Mesendoderm (in vitro differentiated cells): ENCODE measurements around the gene GPSM1. TPM values are rescaled to one million over a fixed set of nuclear protein-coding genes. Genes with fewer than 3 reads are reported as not detected.

ENCODE experiments used
- DNase-seq: peaks from one replicate; pipeline ENCODE4 v3.0.0; 2013
- H2AK5ac ChIP-seq: 2 replicates; pipeline ENCODE4 v1.6.1; 2013; ENCODE audit warnings: low read length, inconsistent platforms
- H2BK120ac ChIP-seq: 2 replicates; pipeline ENCODE4 v1.6.1; 2013; ENCODE audit warnings: low read depth, mild to moderate bottlenecking, low read length, moderate library complexity, mixed read lengths
- H2BK15ac ChIP-seq: replicated peaks from 2 replicates; pipeline ENCODE4 v1.6.1; 2013; ENCODE audit warnings: low read depth, mild to moderate bottlenecking, moderate library complexity
- H2BK5ac ChIP-seq: 2 replicates; pipeline ENCODE4 v1.6.1; 2013; ENCODE audit warnings: low read length, inconsistent platforms
- H3K18ac ChIP-seq: 2 replicates; pipeline ENCODE4 v1.6.1; 2013; ENCODE audit warnings: mild to moderate bottlenecking, low read length, mixed read lengths
- H3K23ac ChIP-seq: one replicate; pipeline ENCODE4 v1.6.1; 2013; ENCODE audit warnings: low read length
- H3K27ac ChIP-seq: 2 replicates; pipeline ENCODE4 v1.5.1; 2013; ENCODE audit warnings: low read depth, mild to moderate bottlenecking, inconsistent platforms, low read length, moderate library complexity
- H3K27me3 ChIP-seq: 2 replicates; pipeline ENCODE4 v1.6.1; 2013; ENCODE audit warnings: low read length, control low read depth, mild to moderate bottlenecking, inconsistent platforms; ENCODE audit not compliant: insufficient read depth, poor library complexity
- H3K36me3 ChIP-seq: 2 replicates; pipeline ENCODE4 v1.6.1; 2013; ENCODE audit warnings: low read length, inconsistent platforms; ENCODE audit not compliant: control insufficient read depth, insufficient read depth
- H3K4ac ChIP-seq: one replicate; pipeline ENCODE4 v1.6.1; 2013; ENCODE audit warnings: low read depth, mild to moderate bottlenecking, low read length, moderate library complexity
- H3K4me1 ChIP-seq: 2 replicates; pipeline ENCODE4 v1.6.1; 2013; ENCODE audit warnings: low read depth, low read length, inconsistent platforms; ENCODE audit not compliant: control insufficient read depth
- H3K4me2 ChIP-seq: 2 replicates; pipeline ENCODE4 v1.6.1; 2013; ENCODE audit warnings: low read length
- H3K4me3 ChIP-seq: 2 replicates; pipeline ENCODE4 v1.5.1; 2013; ENCODE audit warnings: mild to moderate bottlenecking, low read length
- H3K56ac ChIP-seq: one replicate; pipeline ENCODE4 v1.6.1; 2013; ENCODE audit warnings: low read length
- H3K79me1 ChIP-seq: 2 replicates; pipeline ENCODE4 v1.6.1; 2013; ENCODE audit warnings: low read length, inconsistent platforms
- H3K79me2 ChIP-seq: 2 replicates; pipeline ENCODE4 v1.6.1; 2013; ENCODE audit warnings: mild to moderate bottlenecking, low read length; ENCODE audit not compliant: control insufficient read depth, insufficient read depth
- H3K9ac ChIP-seq: 2 replicates; pipeline ENCODE4 v1.6.1; 2013; ENCODE audit warnings: low read length, inconsistent platforms
- H4K5ac ChIP-seq: one replicate; pipeline ENCODE4 v1.6.1; 2013; ENCODE audit warnings: low read length
- H4K8ac ChIP-seq: one replicate; pipeline ENCODE4 v1.6.1; 2013; ENCODE audit warnings: low read depth, mild to moderate bottlenecking, control low read depth, low read length, moderate library complexity
- WGBS: extraction: QIAGEN DNeasy Blood & Tissue Kit; methylation state at CpG from one replicate; pipeline ENCODE4 v1.1.7; 2013; ENCODE audit warnings: low lambda C conversion rate, missing lambda C conversion rate; ENCODE audit not compliant: insufficient coverage; ENCODE audit errors: extremely low coverage; 5-methylcytosine and 5-hydroxymethylcytosine counted together
- polyA plus RNA-seq, 2 experiments: library from polyadenylated mRNA; stranded (reverse); fragments of 200-250 nt; gene quantifications; one replicate each; pipeline ENCODE4 v1.2.3, GENCODE V29; 2013

GPSM1 gene
- polyA plus RNA-seq (2013, experiment 1 of 2) = 8.2 TPM
- polyA plus RNA-seq (2013, experiment 2 of 2) = 8.6 TPM

DNA sequence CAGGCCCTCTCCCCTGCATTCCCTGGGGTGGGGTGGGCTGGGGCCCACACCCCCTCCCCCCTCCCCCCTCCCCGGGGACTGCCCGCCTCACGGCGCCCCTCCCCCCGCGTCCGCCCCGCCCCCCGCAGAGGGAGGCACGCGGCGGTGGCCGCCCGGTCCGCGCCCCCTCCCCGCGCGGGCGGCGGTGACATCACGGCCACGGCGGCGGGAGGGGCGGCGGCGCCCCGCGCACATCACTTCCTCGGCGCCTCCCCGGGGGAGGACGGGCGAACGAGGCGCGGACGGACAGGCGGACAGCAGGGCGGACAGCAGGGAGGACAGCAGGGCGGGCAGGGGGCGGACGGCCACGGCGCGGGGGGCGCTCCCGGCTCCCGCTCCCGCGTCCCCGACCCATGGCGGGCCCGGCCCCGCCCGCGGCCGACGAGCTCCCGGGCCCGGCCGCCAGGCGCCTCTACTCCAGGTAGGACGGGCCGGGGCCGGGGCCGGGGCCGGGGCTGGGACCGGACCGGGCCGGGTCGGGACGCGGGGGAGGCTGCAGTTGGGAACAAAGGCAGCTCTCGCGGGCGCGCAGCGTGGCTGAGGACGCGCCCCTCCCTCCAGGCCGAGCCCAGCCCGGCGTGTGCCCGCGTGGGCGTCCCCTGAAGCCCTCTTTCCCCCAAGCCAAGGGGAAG is at the start of gene GPSM1:
Gene GPSM1, plus strand, starts transcription at position 236 of the 671 bp plus-strand sequence. Its CDS starts 157 bp downstream, at position 393.
- peak within 1 kb of the TSS; percentile 53 for H3K4me3 ChIP-seq
- H3K79me1 ChIP-seq = no peaks in the 10 kb centered on the region
- no peak within 1 kb of the TSS for H2BK5ac ChIP-seq
- H3K4ac ChIP-seq = peak within 1 kb of the TSS; percentile 66
- peak within 1 kb of the TSS; percentile 45 for H3K23ac ChIP-seq
- peaks cover 2% of the 10 kb centered on the region for H3K79me2 ChIP-seq
- peak within 1 kb of the TSS; percentile 51 for H3K18ac ChIP-seq
- no peaks in the 10 kb centered on the region for H3K27me3 ChIP-seq
- peak within 1 kb of the TSS; percentile 15 for H4K8ac ChIP-seq
- H2BK120ac ChIP-seq = no peak within 1 kb of the TSS
- peaks cover 5% of the 10 kb centered on the region for H3K4me1 ChIP-seq
- peak within 1 kb of the TSS; percentile 91 for H3K56ac ChIP-seq
- H3K36me3 ChIP-seq = no peaks in the 10 kb centered on the region
- H2AK5ac ChIP-seq = peak within 1 kb of the TSS; percentile 93
- peak within 1 kb of the TSS; percentile 15 for H3K27ac ChIP-seq
- no peak for DNase-seq
- peak within 1 kb of the TSS; percentile 75 for H3K9ac ChIP-seq
- no CpG with 5 or more reads among the region's 88 CpGs for WGBS
- H4K5ac ChIP-seq = peak within 1 kb of the TSS; percentile 47
- peak within 1 kb of the TSS; percentile 50 for H3K4me2 ChIP-seq
- H2BK15ac ChIP-seq = no peak within 1 kb of the TSS

DNA sequence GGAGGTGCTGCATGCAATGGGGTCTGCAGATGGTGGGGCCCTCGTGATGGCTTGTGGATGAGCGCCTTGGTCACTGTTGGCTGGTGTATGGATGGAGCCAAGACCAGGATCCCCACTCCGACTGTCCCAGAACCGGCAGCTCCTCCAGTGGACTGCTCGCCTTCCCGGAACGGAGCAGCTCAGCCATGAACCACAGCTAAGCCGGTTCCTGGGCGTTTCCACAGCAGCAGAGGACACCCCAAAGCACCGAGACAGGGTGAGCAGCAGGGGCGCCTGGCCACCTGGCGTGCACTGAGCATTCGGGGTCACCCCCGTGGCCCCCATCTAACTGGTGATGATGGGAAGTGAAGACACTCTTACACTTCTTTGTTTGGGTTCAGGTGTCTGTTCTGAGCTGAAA is 49.6 kb upstream of the GPSM1 start:
- H3K27ac ChIP-seq = no peak overlapping the region
- H4K5ac ChIP-seq = no peak overlapping the region
- H3K4ac ChIP-seq = no peak overlapping the region
- no peaks in the 10 kb centered on the region for H3K36me3 ChIP-seq
- H3K56ac ChIP-seq = no peak overlapping the region
- H2BK5ac ChIP-seq = no peak overlapping the region
- no peaks in the 10 kb centered on the region for H3K4me1 ChIP-seq
- no peak overlapping the region for H3K18ac ChIP-seq
- H3K79me2 ChIP-seq = no peaks in the 10 kb centered on the region
- no peaks in the 10 kb centered on the region for H3K79me1 ChIP-seq
- H3K4me3 ChIP-seq = no peak overlapping the region
- no peak overlapping the region for H4K8ac ChIP-seq
- no peak overlapping the region for H3K9ac ChIP-seq
- H3K4me2 ChIP-seq = no peak overlapping the region
- H2BK120ac ChIP-seq = no peak overlapping the region
- H2BK15ac ChIP-seq = no peak overlapping the region
- no peak overlapping the region for H2AK5ac ChIP-seq
- WGBS = no CpG with 5 or more reads among the region's 14 CpGs
- no peaks in the 10 kb centered on the region for H3K27me3 ChIP-seq
- no peak overlapping the region for H3K23ac ChIP-seq
- DNase-seq = no peak

DNA sequence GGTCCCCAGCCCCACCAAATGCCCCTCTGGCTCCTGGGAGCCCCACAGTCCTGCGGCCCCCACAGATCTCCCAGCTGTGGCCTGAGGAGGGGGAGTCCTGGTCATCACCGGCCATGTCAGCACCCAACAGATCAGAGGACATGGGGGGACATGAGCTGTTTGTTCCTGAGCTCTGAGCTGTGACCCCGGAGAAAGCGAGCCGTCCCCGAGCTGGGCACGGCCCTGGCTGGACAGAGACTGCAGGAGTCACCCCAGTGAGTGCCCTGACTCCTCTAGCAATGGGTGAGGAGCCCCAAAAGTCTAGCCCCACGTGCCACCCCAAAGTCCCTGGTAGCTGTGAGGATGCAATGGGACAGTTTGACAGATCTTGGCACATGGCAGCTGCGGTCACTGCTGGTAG is 49.1 kb upstream of the GPSM1 start:
- Histone ChIP-seq H3K18ac (no peak overlapping the region), H2BK15ac (no peak overlapping the region), H3K27me3 (no peaks in the 10 kb centered on the region), H3K79me1 (no peaks in the 10 kb centered on the region), H3K9ac (no peak overlapping the region), H3K56ac (no peak overlapping the region), H3K27ac (no peak overlapping the region), H2AK5ac (no peak overlapping the region), H4K8ac (no peak overlapping the region), H3K4me3 (no peak overlapping the region), H3K4me1 (no peaks in the 10 kb centered on the region), H3K23ac (no peak overlapping the region), H4K5ac (no peak overlapping the region), H3K79me2 (no peaks in the 10 kb centered on the region), H3K36me3 (no peaks in the 10 kb centered on the region), H3K4me2 (no peak overlapping the region), H2BK5ac (no peak overlapping the region), H2BK120ac (no peak overlapping the region), H3K4ac (no peak overlapping the region)
- no CpG with 5 or more reads among the region's 9 CpGs for WGBS
- DNase-seq = no peak

DNA sequence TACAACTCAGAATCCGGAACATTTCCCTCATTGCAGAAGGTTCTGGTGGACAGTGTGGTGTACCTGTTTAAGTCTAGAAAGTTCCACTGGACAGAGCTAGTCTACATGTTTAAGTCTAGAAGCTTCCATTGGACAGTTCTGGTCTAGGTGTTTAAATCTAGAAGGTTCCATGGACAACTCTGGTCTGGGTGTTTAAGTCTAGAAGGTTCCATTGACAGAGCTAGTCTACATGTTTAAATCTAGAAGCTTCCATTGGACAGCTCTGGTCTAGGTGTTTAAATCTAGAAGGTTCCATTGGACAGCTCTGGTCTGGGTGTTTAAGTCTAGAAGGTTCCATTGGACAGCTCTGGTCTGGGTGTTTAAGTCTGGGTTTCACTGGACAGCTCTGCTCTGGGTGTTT is 48.4 kb upstream of the GPSM1 start:
- no peak overlapping the region for H3K27ac ChIP-seq
- no peaks in the 10 kb centered on the region for H3K79me2 ChIP-seq
- no peaks in the 10 kb centered on the region for H3K36me3 ChIP-seq
- H4K8ac ChIP-seq = no peak overlapping the region
- no peaks in the 10 kb centered on the region for H3K27me3 ChIP-seq
- no peaks in the 10 kb centered on the region for H3K79me1 ChIP-seq
- H3K4ac ChIP-seq = no peak overlapping the region
- H3K4me3 ChIP-seq = no peak overlapping the region
- no peak overlapping the region for H2BK5ac ChIP-seq
- no peak overlapping the region for H3K9ac ChIP-seq
- no peak overlapping the region for H3K23ac ChIP-seq
- no peak overlapping the region for H3K56ac ChIP-seq
- H2BK120ac ChIP-seq = no peak overlapping the region
- DNase-seq = no peak
- no peak overlapping the region for H2BK15ac ChIP-seq
- WGBS = no CpG with 5 or more reads among the region's 1 CpG
- no peak overlapping the region for H4K5ac ChIP-seq
- no peak overlapping the region for H3K18ac ChIP-seq
- no peak overlapping the region for H3K4me2 ChIP-seq
- H2AK5ac ChIP-seq = no peak overlapping the region
- no peaks in the 10 kb centered on the region for H3K4me1 ChIP-seq

DNA sequence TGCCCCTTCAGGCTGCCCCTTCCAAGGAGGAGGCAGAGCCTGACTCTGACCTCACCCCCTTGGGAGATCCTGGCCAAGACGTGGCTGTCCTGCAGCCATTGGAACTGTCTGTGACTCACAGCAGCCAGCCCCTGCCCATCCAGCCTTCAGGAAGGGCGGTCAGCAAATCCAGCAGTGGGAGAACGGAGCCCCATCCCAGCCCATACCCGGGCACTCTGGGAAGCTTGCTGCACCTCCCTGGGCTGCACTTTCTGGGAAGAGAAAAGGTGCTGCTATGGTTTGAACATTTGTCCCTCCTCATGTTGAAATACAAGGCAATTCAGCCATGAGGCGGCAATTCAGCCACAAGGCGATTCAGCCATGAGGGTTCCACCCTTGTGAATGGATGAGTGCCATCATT is 47.9 kb upstream of the GPSM1 start:
- no peak overlapping the region for H4K5ac ChIP-seq
- H2AK5ac ChIP-seq = no peak overlapping the region
- H4K8ac ChIP-seq = no peak overlapping the region
- no peak overlapping the region for H3K27ac ChIP-seq
- H2BK5ac ChIP-seq = no peak overlapping the region
- no peaks in the 10 kb centered on the region for H3K79me1 ChIP-seq
- no peak for DNase-seq
- H3K4ac ChIP-seq = no peak overlapping the region
- H3K18ac ChIP-seq = no peak overlapping the region
- no peak overlapping the region for H3K9ac ChIP-seq
- no peaks in the 10 kb centered on the region for H3K79me2 ChIP-seq
- H2BK15ac ChIP-seq = no peak overlapping the region
- no peak overlapping the region for H2BK120ac ChIP-seq
- no peak overlapping the region for H3K56ac ChIP-seq
- H3K4me2 ChIP-seq = no peak overlapping the region
- H3K36me3 ChIP-seq = no peaks in the 10 kb centered on the region
- no peak overlapping the region for H3K23ac ChIP-seq
- H3K4me3 ChIP-seq = no peak overlapping the region
- H3K27me3 ChIP-seq = no peaks in the 10 kb centered on the region
- H3K4me1 ChIP-seq = no peaks in the 10 kb centered on the region
- no CpG with 5 or more reads among the region's 6 CpGs for WGBS
